ENCODE results near the gene TRAF3IP1. TPM values are rescaled to one million over a fixed set of nuclear protein-coding genes. Genes with fewer than 3 reads are reported as not detected.

Gene TRAF3IP1
- total and polyA plus RNA-seq, 3 donors from 2014 or later, result 22.1 to 40.9 (median 38.0) TPM

DNA sequence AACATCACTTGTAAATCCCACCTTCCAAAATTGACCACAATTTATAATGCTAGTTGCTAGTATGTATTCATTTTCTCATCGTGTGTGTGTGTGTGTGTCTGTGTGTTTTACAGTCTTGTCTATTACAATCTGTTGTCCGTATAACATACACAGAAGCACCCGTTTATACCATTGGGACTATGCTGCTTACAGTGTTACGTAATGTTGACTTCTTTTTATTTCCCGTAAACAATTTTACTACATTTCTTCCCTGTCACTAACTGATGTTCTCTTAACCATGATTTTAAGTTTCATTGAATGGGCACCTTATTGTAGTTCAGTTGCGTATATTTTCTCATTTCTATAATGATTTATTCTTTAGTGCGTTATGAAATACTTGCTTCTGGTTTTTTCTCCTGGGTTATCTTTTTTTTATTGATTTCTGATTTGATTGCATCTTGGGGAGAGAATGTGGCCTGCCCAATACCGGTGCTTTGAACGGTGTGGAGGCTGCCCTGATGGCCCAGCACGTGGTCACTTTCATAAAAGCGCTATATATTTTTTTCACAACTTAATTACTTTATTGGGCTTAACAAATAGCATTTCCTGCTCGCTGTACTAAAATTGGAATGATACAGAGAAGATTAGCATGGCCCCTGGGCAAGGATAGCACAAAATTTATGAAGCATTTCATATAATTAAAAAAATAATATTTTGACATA lies 91.9 kb downstream of the TRAF3IP1 start:
- no peak for DNase-seq
- H3K36me3 ChIP-seq (ENCODE audit: low read depth, missing control alignments), result no peaks in the 10 kb centered on the region
- no peak for TF ChIP-seq POLR2A (IDR thresholded peaks at IDR 0.05)
- TF ChIP-seq, protein P1, sequence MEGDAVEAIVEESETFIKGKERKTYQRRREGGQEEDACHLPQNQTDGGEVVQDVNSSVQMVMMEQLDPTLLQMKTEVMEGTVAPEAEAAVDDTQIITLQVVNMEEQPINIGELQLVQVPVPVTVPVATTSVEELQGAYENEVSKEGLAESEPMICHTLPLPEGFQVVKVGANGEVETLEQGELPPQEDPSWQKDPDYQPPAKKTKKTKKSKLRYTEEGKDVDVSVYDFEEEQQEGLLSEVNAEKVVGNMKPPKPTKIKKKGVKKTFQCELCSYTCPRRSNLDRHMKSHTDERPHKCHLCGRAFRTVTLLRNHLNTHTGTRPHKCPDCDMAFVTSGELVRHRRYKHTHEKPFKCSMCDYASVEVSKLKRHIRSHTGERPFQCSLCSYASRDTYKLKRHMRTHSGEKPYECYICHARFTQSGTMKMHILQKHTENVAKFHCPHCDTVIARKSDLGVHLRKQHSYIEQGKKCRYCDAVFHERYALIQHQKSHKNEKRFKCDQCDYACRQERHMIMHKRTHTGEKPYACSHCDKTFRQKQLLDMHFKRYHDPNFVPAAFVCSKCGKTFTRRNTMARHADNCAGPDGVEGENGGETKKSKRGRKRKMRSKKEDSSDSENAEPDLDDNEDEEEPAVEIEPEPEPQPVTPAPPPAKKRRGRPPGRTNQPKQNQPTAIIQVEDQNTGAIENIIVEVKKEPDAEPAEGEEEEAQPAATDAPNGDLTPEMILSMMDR (IDR thresholded peaks at IDR 0.05), result no peak
- no peaks in the 10 kb centered on the region for H3K27me3 ChIP-seq
- 89 to 94% methylated on average over 12 of the region's 12 CpGs for WGBS, 2 donors
- no peak overlapping the region for H3K27ac ChIP-seq
- H3K9me3 ChIP-seq, result no peaks in the 10 kb centered on the region
- intact Hi-C loops (cut with DNase I; ENCODE audit: low total_unique reads), result no loop called here
- H3K4me1 ChIP-seq, result no peaks in the 10 kb centered on the region
- H3K4me3 ChIP-seq, result no peak overlapping the region

DNA sequence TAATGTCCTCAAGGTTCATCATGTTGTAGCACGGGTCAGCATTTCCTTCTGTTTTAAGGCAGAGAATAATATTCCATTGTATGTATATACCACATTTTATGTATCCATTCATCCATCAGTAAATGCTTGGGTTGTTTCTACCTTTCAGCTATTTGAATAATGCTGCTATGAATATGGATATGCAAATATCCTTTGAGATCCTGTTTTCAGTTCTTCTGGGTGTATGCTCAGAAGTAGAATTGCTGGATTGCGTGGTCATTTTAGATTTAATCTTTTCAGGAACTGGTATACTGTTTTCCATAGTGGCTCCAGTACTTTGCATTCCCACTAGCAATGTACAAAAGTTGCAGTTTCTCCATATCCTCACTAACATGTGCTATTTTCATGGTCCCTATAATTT lies 93.0 kb downstream of the TRAF3IP1 start:
- no peak for DNase-seq
- Histone ChIP-seq H3K9me3 (no peaks in the 10 kb centered on the region), H3K27ac (no peak overlapping the region), H3K4me1 (no peaks in the 10 kb centered on the region), H3K27me3 (no peaks in the 10 kb centered on the region), H3K4me3 (no peak overlapping the region), H3K36me3 (ENCODE audit: low read depth, missing control alignments) (no peaks in the 10 kb centered on the region)
- 91 to 92% methylated on average over 2 of the region's 2 CpGs for WGBS, 2 donors
- intact Hi-C loops (cut with DNase I; ENCODE audit: low total_unique reads), result no loop called here
- TF ChIP-seq, protein P1 (IDR thresholded peaks at IDR 0.05), result no peak

DNA sequence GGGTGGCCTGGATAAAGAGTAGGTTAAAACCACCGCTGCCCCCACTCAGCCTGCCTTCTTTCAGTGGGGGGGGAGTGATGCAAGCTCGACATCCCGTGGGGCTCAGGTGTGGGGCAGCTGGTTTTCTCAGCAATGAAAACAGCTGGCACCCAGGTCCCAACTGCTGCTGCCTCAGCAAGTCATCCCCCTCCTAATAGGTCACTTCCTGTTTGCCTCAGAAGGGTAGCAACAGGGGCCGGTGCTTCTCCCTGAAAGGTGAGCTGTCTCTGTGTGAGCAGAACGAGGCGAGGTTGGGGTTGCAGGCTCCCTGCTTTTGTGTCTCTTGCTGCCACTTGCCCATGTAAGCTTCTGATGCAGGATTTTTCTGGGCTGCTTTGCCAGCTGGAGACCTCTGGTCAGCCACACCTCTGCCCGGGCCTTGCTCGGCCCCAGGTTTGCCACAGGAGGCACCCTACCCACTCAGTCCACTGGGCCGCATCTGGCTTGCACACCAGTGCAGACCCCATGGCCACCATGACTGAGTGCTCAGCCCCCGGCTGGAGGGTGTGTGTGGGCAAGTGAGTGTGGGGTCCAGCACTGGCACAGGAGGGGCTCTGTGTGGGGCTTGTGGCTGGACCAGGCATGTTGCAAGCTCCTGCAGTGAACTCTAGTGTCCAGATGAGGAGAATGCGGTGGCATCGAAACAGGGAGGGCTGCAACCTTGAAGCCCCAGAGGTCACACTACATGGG lies 94.9 kb downstream of the TRAF3IP1 start:
- Histone ChIP-seq H3K4me1 (no peaks in the 10 kb centered on the region), H3K27me3 (no peaks in the 10 kb centered on the region), H3K4me3 (no peak overlapping the region), H3K36me3 (ENCODE audit: low read depth, missing control alignments) (no peaks in the 10 kb centered on the region), H3K9me3 (no peaks in the 10 kb centered on the region), H3K27ac (no peak overlapping the region)
- no peak for TF ChIP-seq POLR2A (IDR thresholded peaks at IDR 0.05)
- 93 to 94% methylated on average over 6 to 12 of the region's 12 CpGs for WGBS, 2 donors
- intact Hi-C loops (cut with DNase I; ENCODE audit: low total_unique reads), result no loop called here
- no peak for DNase-seq

DNA sequence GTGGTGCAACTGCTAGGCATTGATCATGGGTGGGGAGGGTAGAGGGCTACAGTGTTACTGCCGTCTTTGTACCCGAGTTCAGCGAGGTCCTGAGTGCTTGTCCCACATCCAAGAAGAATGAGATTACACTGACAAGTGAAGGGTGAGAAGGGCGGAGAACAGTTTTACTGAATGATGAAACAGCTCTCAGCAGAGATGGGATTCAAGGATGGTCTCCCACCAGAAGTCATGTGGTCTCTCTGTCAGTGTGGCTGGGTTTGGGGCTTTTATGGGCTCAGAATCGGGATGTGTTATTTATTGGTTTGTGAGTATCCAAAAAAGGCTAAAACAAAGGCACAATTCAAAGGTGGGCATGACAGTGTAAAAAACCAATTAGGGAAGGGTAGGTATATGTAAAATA lies 95.6 kb downstream of the TRAF3IP1 start:
- no peak for DNase-seq
- intact Hi-C loops (cut with DNase I; ENCODE audit: low total_unique reads), result no loop called here

More for the DNA sequence above, 95.6 kb downstream of the TRAF3IP1 start:
- H3K9me3 ChIP-seq, result no peaks in the 10 kb centered on the region
- no peaks in the 10 kb centered on the region for H3K36me3 ChIP-seq (ENCODE audit: low read depth, missing control alignments)
- H3K4me1 ChIP-seq, result peaks cover 3% of the 10 kb centered on the region
- WGBS, 2 donors, result 96 to 97% methylated on average over 5 of the region's 5 CpGs
- no peaks in the 10 kb centered on the region for H3K27me3 ChIP-seq
- H3K27ac ChIP-seq, result no peak overlapping the region
- no peak overlapping the region for H3K4me3 ChIP-seq
- TF ChIP-seq POLR2A (IDR thresholded peaks at IDR 0.05), result no peak
- TF ChIP-seq, protein P1 (IDR thresholded peaks at IDR 0.05), result no peak

All from testis (tissue), 3 donors.